Hypothalamus (tissue), 51 donors: ENCODE results near the gene TGFB2.
A peak's percentile ranks its signal among the peaks of the same experiment; 100 is the strongest.

Source experiments
- DNase-seq, 51 donors: peaks; one replicate each; lab custom pipeline; 2025; lab: John Stamatoyannopoulos, UW

The TGFB2 gene

GRCh38 chr1:218382261-218382660 lies 37.1 kb downstream of the TGFB2 start:
- no peak for DNase-seq

- DNase-seq = no peak
These were observed 37.9 kb downstream of the TGFB2 start for GRCh38 chr1:218383051-218383450.

- DNase-seq = no peak
These were observed 38.5 kb downstream of the TGFB2 start for GRCh38 chr1:218383681-218384080.

DNA sequence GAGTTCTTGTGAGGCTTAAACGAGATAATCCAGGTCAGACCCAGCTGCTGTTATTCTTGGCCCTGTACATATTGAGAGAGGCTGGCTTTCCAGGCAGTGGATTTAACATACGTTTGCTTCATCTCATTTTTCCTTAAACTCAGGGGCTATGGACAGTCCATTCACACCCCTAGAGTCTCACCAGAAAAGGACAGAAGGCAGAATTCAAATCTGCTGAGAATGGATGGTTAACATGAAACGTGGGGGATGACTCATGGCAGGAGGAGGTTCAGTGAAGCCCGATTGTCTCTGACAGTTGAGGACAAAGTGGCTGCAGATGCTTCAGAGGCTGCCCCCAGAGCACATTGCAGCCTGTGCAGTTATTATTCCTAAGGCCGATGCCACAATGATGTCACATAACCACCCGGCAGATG lies 39.5 kb downstream of the TGFB2 start:
- peak in 1 of 51 donors; percentile 8 for DNase-seq

- DNase-seq = no peak
These were observed 43.5 kb downstream of the TGFB2 start for GRCh38 chr1:218388591-218388990.

- DNase-seq = no peak
These were observed 45.5 kb downstream of the TGFB2 start for GRCh38 chr1:218390618-218391017.

- DNase-seq = no peak
These were observed 47.6 kb downstream of the TGFB2 start for GRCh38 chr1:218392780-218393179.

DNA sequence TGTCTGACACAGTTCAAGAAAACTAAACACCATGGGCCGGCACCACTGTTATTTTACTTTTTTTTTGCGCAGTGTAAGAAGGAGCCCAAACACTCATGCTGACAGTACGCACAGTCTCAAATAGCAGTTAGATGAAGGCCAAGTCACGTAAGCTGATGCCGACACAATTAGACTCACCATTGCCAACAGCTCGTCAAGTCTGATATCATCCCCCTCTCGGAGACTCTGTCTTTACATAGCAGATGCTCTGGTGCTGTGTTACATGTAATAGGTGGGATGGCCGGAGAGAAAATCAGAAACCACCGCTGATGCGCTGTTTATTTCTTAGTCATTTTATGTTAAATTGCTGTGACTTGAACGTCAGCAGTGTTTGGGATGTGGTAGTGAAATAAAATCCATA lies 49.3 kb downstream of the TGFB2 start:
- peak in 1 of 51 donors; percentile 9 for DNase-seq

GRCh38 chr1:218394989-218395388 lies 49.9 kb downstream of the TGFB2 start:
- no peak for DNase-seq

GRCh38 chr1:218395916-218396315 lies 50.8 kb downstream of the TGFB2 start:
- no peak for DNase-seq

DNA sequence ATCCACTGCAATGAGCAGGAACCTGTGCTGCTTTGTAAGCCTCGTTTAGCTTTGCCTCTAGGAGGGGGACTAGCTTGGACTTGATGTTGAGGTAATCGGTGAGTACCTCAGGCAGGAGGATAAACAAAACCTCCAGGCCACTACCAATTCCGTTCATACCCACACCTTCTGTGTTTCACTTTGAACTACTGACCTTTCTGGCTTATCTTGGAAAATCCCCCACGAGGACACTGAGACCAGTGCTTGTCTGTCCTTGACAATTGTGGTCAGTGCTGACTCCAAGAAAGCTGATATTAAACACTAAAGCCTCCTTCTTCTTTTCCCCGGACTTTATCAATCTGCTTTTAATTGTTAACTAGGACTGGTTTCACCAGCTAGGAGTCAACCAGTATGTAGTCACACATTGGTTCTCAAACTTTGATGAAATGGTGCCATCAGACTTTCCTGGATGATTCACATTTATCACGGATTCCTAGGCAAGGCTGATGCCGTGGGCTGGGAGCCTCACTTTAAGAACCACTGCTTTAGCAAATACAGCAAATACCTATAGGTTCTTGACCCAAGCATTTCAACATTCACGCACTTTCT lies 52.7 kb downstream of the TGFB2 start:
- DNase-seq = no peak

GRCh38 chr1:218400624-218401023 lies 55.5 kb downstream of the TGFB2 start:
- DNase-seq = no peak

DNA sequence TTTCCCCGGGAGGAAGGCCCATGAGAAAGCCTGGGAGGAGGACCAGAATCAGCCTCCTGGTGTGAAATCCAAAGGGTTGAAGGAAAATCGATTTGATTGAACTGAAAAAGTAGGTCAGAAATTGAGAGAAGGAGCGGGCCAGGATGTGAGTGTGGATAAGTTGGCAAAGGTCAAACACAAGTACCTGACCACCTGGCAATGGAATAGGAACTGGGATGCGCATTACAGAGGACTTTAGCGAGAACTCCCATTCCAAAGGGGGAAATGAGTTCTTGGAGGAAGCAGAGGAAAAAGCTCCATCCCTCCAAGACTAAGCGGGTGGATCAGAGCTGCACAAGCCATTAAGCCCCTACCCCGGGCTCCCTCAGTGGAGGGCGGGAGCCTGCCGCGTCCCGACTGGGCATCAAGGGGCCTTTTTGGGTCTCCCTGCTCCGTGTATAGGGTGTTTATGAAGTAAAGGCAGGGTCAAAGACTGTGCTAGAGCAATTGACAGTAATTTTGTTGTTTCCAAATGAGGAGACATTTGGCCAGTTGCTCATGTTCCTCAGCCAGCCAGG lies 56.4 kb downstream of the TGFB2 start:
- no peak for DNase-seq

DNA sequence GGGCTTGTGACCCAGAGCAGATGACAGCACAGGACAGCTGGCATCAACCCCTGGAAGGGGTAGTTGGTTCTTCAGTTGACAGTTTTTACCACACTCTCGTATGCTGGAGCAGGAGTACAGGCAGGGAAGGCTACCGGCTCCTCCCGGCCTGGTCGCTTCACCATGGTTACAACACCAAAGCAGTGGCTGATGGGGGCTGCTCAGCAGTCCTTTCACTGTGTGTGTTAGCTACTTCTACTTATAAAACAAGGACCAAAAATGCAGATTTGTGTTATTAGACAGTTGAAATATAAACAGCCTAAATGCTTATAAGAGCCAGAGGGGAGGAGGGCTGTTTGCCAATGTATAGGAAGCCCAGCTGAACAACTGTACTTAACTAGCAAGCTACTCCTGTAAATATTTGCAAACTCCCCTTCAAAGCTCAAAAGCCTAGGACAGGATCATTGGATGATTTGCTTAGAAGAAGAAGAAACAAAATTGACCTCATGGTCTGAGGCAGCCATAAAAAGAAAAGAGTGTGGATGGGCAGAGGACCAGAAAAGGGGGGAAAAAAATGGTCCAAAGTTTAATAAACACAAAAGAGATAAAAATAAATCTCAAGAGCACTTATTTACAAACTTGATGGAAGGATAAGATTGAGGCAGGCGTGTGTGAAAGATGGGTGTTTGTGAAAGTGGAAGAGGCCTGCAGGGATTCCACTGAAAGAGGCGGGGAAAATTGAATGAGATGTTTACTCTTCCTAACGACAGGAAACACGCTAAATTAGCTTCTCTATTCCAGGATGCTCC lies 57.1 kb downstream of the TGFB2 start:
- peak in 14 of 51 donors; percentile 2 to 50 (median 10) for DNase-seq

GRCh38 chr1:218402786-218403120 lies 57.6 kb downstream of the TGFB2 start:
- peak in 3 of 51 donors; percentile 1 to 12 (median 1) for DNase-seq

DNA sequence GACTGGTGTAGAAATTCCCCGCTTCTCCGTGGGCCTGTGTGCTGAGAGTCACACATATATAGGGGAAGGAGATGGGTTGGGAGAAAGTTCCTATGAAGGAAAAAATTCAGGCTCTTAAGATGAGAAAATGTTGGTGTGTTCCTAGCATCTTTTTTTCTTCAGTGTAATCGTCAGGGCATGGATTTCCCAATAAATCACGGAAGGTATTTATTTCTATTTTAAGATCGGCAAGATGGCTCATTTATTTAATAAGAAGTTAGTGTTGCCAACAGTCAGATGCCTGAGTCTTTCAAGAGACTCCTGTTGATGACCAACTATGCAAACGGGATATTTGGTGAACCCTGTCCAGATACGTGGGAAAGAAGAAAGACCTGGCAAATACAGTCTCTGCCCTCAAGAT lies 58.2 kb downstream of the TGFB2 start:
- no peak for DNase-seq

DNA sequence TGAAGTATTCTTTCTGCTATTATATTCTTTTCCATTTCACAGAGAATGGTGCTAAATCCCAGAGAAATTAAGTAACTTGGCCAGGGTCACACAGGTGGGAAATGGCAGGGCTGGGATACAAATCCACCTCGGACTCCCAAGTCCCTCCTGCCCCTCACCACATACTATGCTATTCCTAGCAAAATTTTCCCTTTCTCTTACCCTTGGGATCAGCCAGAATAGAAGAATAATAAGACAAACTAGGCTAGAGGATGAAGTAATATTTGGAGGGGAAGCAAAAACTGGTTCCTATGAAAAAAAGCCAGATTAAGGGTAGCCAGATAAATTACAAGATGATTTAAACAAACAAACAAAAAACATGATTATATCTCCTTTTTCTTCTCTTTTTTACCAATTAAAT lies 62.5 kb downstream of the TGFB2 start:
- DNase-seq = no peak

- DNase-seq = no peak
These were observed 63.0 kb downstream of the TGFB2 start for GRCh38 chr1:218408135-218408534.

GRCh38 chr1:218408942-218409341 lies 63.8 kb downstream of the TGFB2 start:
- DNase-seq = no peak

- DNase-seq = no peak
These were observed 64.9 kb downstream of the TGFB2 start for GRCh38 chr1:218409946-218410510.

DNA sequence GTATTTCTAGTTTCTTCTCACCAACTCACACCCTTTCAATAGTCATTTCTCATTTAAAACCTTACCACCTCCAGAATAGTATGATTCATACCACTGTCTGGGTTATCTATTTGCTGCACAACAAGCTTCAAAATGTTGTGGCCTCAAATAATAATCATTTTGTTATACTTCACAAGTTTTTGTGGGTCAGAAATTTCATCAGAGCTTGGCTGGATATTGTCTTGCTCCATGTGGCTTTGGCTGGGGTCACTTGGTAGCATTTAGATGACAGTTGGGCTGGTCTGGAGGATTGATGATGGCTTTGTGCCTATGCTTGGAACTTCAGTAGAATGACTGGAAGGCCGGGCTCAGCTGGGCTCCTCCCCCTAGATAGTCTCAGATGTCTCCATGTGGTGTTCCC lies 66.0 kb downstream of the TGFB2 start:
- DNase-seq = no peak

- DNase-seq = no peak
These were observed 67.0 kb downstream of the TGFB2 start for GRCh38 chr1:218412171-218412570.
